IMR-90 (cell line): ENCODE results near the gene GTSE1. TPM values are rescaled to one million over a fixed set of nuclear protein-coding genes. Genes with fewer than 3 reads are reported as not detected.

Experiments used
- ATAC-seq: fragments of 200-7000 bp; cut with Tn5 transposase; 2 replicates; pipeline ENCODE4 v1.9.1; 2020; ENCODE audit warnings: low read depth, mild to moderate bottlenecking, moderate library complexity
- BruUV-seq: library from RNA; stranded (reverse); fragments of 400-500 nt; replicated peaks from 2 replicates; lab custom pipeline; 2021; lab: Mats Ljungman, UMichigan
- CTCF ChIA-PET: fragments of 300-600 bp; formaldehyde crosslinking; extraction: SDS; loops from one replicate; lab custom pipeline; 2021; ENCODE audit warnings: antibody characterized with exemption; lab: Yijun Ruan, JAX
- POLR2A ChIA-PET: fragments of 300-600 bp; sonication (Branson Sonifier 250); formaldehyde crosslinking; loops from one replicate; lab custom pipeline; 2022; ENCODE audit warnings: antibody characterized with exemption; ENCODE audit not compliant: unreplicated experiment; lab: Charles Lee
- DNase-seq: peaks from one replicate; pipeline ENCODE4 v3.0.0; 2013
- H2AFZ ChIP-seq: replicated peaks from 2 replicates; pipeline ENCODE3; 2013; ENCODE audit warnings: low read length, mild to moderate bottlenecking; ENCODE audit not compliant: poor library complexity
- H2AK5ac ChIP-seq: 2 replicates; pipeline ENCODE4 v1.6.1; 2013; ENCODE audit warnings: low read depth, low read length, inconsistent platforms
- H2AK9ac ChIP-seq: replicated peaks from 2 replicates; pipeline ENCODE3; 2013; ENCODE audit warnings: mild to moderate bottlenecking, low read depth, low read length, moderate library complexity; ENCODE audit not compliant: poor library complexity
- H2BK120ac ChIP-seq: 2 replicates; pipeline ENCODE4 v1.6.1; 2013; ENCODE audit warnings: low read depth, low read length, inconsistent platforms
- H2BK15ac ChIP-seq: 3 replicates; pipeline ENCODE4 v1.6.1; 2013; ENCODE audit warnings: low read depth, low read length, inconsistent platforms
- H2BK20ac ChIP-seq: 2 replicates; pipeline ENCODE4 v1.6.1; 2013; ENCODE audit warnings: low read depth, mild to moderate bottlenecking, inconsistent platforms, low read length, moderate library complexity
- H2BK5ac ChIP-seq: 2 replicates; pipeline ENCODE4 v1.6.1; 2013; ENCODE audit warnings: mild to moderate bottlenecking, low read depth, low read length, inconsistent platforms; ENCODE audit not compliant: poor library complexity, severe bottlenecking
- H3K14ac ChIP-seq: replicated peaks from 2 replicates; pipeline ENCODE4 v1.6.1; 2013; ENCODE audit warnings: low read depth, low read length, inconsistent platforms
- H3K18ac ChIP-seq: 2 replicates; pipeline ENCODE4 v1.6.1; 2013; ENCODE audit warnings: low read depth, low read length, control low read depth
- H3K23ac ChIP-seq: 2 replicates; pipeline ENCODE4 v1.6.1; 2013; ENCODE audit warnings: low read depth, low read length, inconsistent platforms
- H3K27ac ChIP-seq: 2 replicates; pipeline ENCODE4 v1.5.1; 2013; ENCODE audit warnings: mild to moderate bottlenecking, control low read depth, low read length; ENCODE audit not compliant: insufficient read depth
- H3K27me3 ChIP-seq: 2 replicates; pipeline ENCODE4 v1.6.1; 2013; ENCODE audit warnings: low read length; ENCODE audit not compliant: control insufficient read depth, insufficient read depth
- H3K36me3 ChIP-seq: 2 replicates; pipeline ENCODE4 v1.6.1; 2013; ENCODE audit warnings: low read length, mixed read lengths; ENCODE audit not compliant: control insufficient read depth, insufficient read depth
- H3K4ac ChIP-seq: 2 replicates; pipeline ENCODE4 v1.6.1; 2013; ENCODE audit warnings: low read depth, low read length, inconsistent platforms
- H3K4me1 ChIP-seq: 2 replicates; pipeline ENCODE4 v1.6.1; 2013; ENCODE audit warnings: low read length, mixed read lengths; ENCODE audit not compliant: control insufficient read depth, insufficient read depth
- H3K4me2 ChIP-seq: 2 replicates; pipeline ENCODE4 v1.6.1; 2013; ENCODE audit warnings: low read depth, mild to moderate bottlenecking, control low read depth, low read length, moderate library complexity
- H3K4me3 ChIP-seq: 2 replicates; pipeline ENCODE4 v1.5.1; 2013; ENCODE audit warnings: low read depth, mild to moderate bottlenecking, control low read depth, low read length, moderate library complexity; ENCODE audit not compliant: insufficient read depth
- H3K56ac ChIP-seq: 2 replicates; pipeline ENCODE4 v1.6.1; 2013; ENCODE audit warnings: low read length, inconsistent platforms; ENCODE audit not compliant: insufficient read depth; ENCODE audit errors: extremely low read depth
- H3K79me1 ChIP-seq, 2 experiments: 2 replicates each; pipeline ENCODE4 v1.6.1; 2013; ENCODE audit warnings: low read length in 2 of 2, inconsistent platforms in 1 of 2, low read depth in 1 of 2
- H3K9ac ChIP-seq: 2 replicates; pipeline ENCODE4 v1.6.1; 2013; ENCODE audit warnings: low read depth, low read length, control low read depth
- H3K9me1 ChIP-seq: 2 replicates; pipeline ENCODE4 v1.6.1; 2013; ENCODE audit warnings: low read length, inconsistent platforms; ENCODE audit not compliant: insufficient read depth
- H3K9me3 ChIP-seq: 2 replicates; pipeline ENCODE4 v1.6.1; 2013; ENCODE audit warnings: low read length; ENCODE audit not compliant: control insufficient read depth, insufficient read depth
- H4K20me1 ChIP-seq: 2 replicates; pipeline ENCODE4 v1.6.1; 2013; ENCODE audit warnings: low read length, inconsistent platforms; ENCODE audit not compliant: insufficient read depth
- H4K5ac ChIP-seq: 2 replicates; pipeline ENCODE4 v1.6.1; 2013; ENCODE audit warnings: mild to moderate bottlenecking, low read depth, low read length, control low read depth
- H4K8ac ChIP-seq, 2 experiments: 2 replicates each; pipeline ENCODE4 v1.6.1; 2013; ENCODE audit warnings: low read depth in 2 of 2, low read length in 2 of 2, control low read depth in 1 of 2, inconsistent platforms in 1 of 2
- H4K91ac ChIP-seq: 2 replicates; pipeline ENCODE4 v1.6.1; 2013; ENCODE audit warnings: low read depth, low read length, inconsistent platforms; ENCODE audit not compliant: insufficient read depth
- CEBPB ChIP-seq: IDR thresholded peaks from 2 replicates; pipeline ENCODE4 v1.6.1; 2012; ENCODE audit warnings: low read depth, low read length, improper control_type of control experiment
- CHD1 ChIP-seq: IDR thresholded peaks from 2 replicates; pipeline ENCODE4 v1.6.1; 2012; ENCODE audit warnings: low read depth, low read length, improper control_type of control experiment
- ELK1 ChIP-seq: fragments of 150-350 bp; IDR thresholded peaks from 2 replicates; pipeline ENCODE4 v1.6.1; 2016; ENCODE audit warnings: low read depth, mild to moderate bottlenecking, low read length, moderate library complexity, borderline replicate concordance
- FOS ChIP-seq: fragments of 150-350 bp; IDR thresholded peaks from 2 replicates; pipeline ENCODE4 v1.6.1; 2016; ENCODE audit warnings: low read depth, low read length
- MAZ ChIP-seq: IDR thresholded peaks from 2 replicates; pipeline ENCODE4 v1.6.1; 2012; ENCODE audit warnings: low read depth, mild to moderate bottlenecking, low read length, improper control_type of control experiment, moderate library complexity, borderline replicate concordance
- MXI1 ChIP-seq: IDR thresholded peaks from 2 replicates; pipeline ENCODE4 v1.6.1; 2012; ENCODE audit warnings: low read depth, mild to moderate bottlenecking, low read length, moderate library complexity, borderline replicate concordance
- POLR2A ChIP-seq: IDR thresholded peaks from 2 replicates; pipeline ENCODE4 v1.6.1; 2012; ENCODE audit warnings: mild to moderate bottlenecking, low read depth, low read length
- RAD21 ChIP-seq: IDR thresholded peaks from 2 replicates; pipeline ENCODE4 v1.6.1; 2012; ENCODE audit warnings: low read length, improper control_type of control experiment
- RFX5 ChIP-seq: IDR thresholded peaks from 2 replicates; pipeline ENCODE4 v1.8.0; 2012; ENCODE audit warnings: low read depth, mild to moderate bottlenecking, low read length, moderate library complexity
- WGBS, 2 experiments: methylation state at CpG; one replicate each; pipeline versions ENCODE4 v1.1.5 to v1.1.7; 2013; ENCODE audit warnings: missing lambda C conversion rate in 2 of 2; ENCODE audit not compliant: insufficient read length in 1 of 2; ENCODE audit errors: extremely low coverage in 2 of 2; 5-methylcytosine and 5-hydroxymethylcytosine counted together
- dilution Hi-C: fragments of 300-500 bp; cut with HindIII; formaldehyde crosslinking; loops from one replicate; pipeline ENCODE4 v1.14.3; 2018; ENCODE audit warnings: low sequenced_read_pairs; ENCODE audit not compliant: unreplicated experiment
- in situ Hi-C: fragments of 300-500 bp; cut with MboI; formaldehyde crosslinking; loops from 3 replicates; pipeline ENCODE4 v1.14.3; 2019; ENCODE audit warnings: low sequenced_read_pairs, inconsistent platforms, mixed read lengths
- intact Hi-C: fragments of 100-400 bp; cut with micrococcal nuclease; formaldehyde crosslinking; loops from 2 replicates; pipeline ENCODE4 v1.10.0; 2022
- polyA plus RNA-seq, 3 experiments: library from polyadenylated mRNA; depleted of rRNA; stranded (reverse); fragments of >200 nt; gene quantifications; 2 replicates each; pipeline ENCODE4 v1.2.3, GENCODE V29; 2012; ENCODE audit warnings: low replicate concordance in 1 of 3
- total RNA-seq: library from RNA; depleted of rRNA; stranded (reverse); fragments of >200 nt; gene quantifications from 2 replicates; pipeline ENCODE4 v1.2.3, GENCODE V29; 2012
- TF ChIP-seq, protein P1 (sequence below): conservative IDR thresholded peaks from 2 replicates; pipeline ENCODE4 v1.5.1; 2012; ENCODE audit warnings: mild to moderate bottlenecking, low read depth, low read length, improper control_type of control experiment

The GTSE1 gene
- total and polyA plus RNA-seq, 2 of the 4 experiments (the other 2 are of a cell fraction): 5.9 to 17.1 TPM

- no peak for TF ChIP-seq ELK1
Measured at GRCh38 chr22:46278656-46279645, 17.7 kb upstream of the GTSE1 start (continued).

GRCh38 chr22:46280063-46280817 lies 16.4 kb upstream of the GTSE1 start:
- Histone ChIP-seq H3K18ac (no peak overlapping the region), H3K4ac (no peak overlapping the region), H3K9me3 (no peaks in the 10 kb centered on the region), H3K79me1 (no peaks in the 10 kb centered on the region; a peak in 1 of 4 replicates), H2BK5ac (no peak overlapping the region), H4K91ac (no peak overlapping the region), H3K36me3 (peaks cover 78% of the 10 kb centered on the region), H2AK5ac (no peak overlapping the region), H3K14ac (no peak overlapping the region), H3K4me2 (no peak overlapping the region), H4K8ac (no peak overlapping the region), H2BK20ac (no peak overlapping the region), H4K5ac (no peak overlapping the region), H3K23ac (no peak overlapping the region), H3K27ac (no peak overlapping the region), H2AK9ac (no peak overlapping the region), H3K27me3 (no peaks in the 10 kb centered on the region), H3K56ac (no peak overlapping the region), H4K20me1 (no peaks in the 10 kb centered on the region), H2BK15ac (no peak overlapping the region), H2AFZ (no peak overlapping the region), H3K9me1 (no peaks in the 10 kb centered on the region), H3K4me3 (no peak overlapping the region), H2BK120ac (no peak overlapping the region), H3K4me1 (no peaks in the 10 kb centered on the region), H3K9ac (no peak overlapping the region)
- dilution Hi-C loops (no loop called here), intact Hi-C loops (no loop called here), in situ Hi-C loops (no loop called here)
- no peak for DNase-seq
- WGBS, 2 experiments: no CpG with 5 or more reads among the region's 12 CpGs
- no TSS peak for BruUV-seq
- CTCF ChIA-PET: no interaction called here
- POLR2A ChIA-PET: no interaction called here
- no peak for ATAC-seq
- no peak for TF ChIP-seq RAD21
- no peak for TF ChIP-seq CEBPB
- TF ChIP-seq MAZ: no peak
- no peak for TF ChIP-seq CHD1
- TF ChIP-seq, protein P1, sequence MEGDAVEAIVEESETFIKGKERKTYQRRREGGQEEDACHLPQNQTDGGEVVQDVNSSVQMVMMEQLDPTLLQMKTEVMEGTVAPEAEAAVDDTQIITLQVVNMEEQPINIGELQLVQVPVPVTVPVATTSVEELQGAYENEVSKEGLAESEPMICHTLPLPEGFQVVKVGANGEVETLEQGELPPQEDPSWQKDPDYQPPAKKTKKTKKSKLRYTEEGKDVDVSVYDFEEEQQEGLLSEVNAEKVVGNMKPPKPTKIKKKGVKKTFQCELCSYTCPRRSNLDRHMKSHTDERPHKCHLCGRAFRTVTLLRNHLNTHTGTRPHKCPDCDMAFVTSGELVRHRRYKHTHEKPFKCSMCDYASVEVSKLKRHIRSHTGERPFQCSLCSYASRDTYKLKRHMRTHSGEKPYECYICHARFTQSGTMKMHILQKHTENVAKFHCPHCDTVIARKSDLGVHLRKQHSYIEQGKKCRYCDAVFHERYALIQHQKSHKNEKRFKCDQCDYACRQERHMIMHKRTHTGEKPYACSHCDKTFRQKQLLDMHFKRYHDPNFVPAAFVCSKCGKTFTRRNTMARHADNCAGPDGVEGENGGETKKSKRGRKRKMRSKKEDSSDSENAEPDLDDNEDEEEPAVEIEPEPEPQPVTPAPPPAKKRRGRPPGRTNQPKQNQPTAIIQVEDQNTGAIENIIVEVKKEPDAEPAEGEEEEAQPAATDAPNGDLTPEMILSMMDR: no peak
- TF ChIP-seq ELK1: no peak
- no peak for TF ChIP-seq MXI1
- TF ChIP-seq FOS: no peak
- no peak for TF ChIP-seq POLR2A
- TF ChIP-seq RFX5: no peak
